GM12874 (cell line): ENCODE data around the gene ADCY5.

ENCODE experiments used
- TF ChIP-seq, protein P1 (sequence below): IDR thresholded peaks from 2 replicates; pipeline ENCODE4 v1.5.1; 2011; ENCODE audit warnings: low read depth, mild to moderate bottlenecking, control low read depth, low read length, moderate library complexity; ENCODE audit not compliant: insufficient read depth

Gene ADCY5

GRCh38 chr3:123289391-123290106, 159.3 kb downstream of the ADCY5 start:
- TF ChIP-seq, protein P1, sequence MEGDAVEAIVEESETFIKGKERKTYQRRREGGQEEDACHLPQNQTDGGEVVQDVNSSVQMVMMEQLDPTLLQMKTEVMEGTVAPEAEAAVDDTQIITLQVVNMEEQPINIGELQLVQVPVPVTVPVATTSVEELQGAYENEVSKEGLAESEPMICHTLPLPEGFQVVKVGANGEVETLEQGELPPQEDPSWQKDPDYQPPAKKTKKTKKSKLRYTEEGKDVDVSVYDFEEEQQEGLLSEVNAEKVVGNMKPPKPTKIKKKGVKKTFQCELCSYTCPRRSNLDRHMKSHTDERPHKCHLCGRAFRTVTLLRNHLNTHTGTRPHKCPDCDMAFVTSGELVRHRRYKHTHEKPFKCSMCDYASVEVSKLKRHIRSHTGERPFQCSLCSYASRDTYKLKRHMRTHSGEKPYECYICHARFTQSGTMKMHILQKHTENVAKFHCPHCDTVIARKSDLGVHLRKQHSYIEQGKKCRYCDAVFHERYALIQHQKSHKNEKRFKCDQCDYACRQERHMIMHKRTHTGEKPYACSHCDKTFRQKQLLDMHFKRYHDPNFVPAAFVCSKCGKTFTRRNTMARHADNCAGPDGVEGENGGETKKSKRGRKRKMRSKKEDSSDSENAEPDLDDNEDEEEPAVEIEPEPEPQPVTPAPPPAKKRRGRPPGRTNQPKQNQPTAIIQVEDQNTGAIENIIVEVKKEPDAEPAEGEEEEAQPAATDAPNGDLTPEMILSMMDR, result no peak

GRCh38 chr3:123287962-123288302, 161.0 kb downstream of the ADCY5 start:
- TF ChIP-seq, protein P1, result no peak

- TF ChIP-seq, protein P1, result no peak
Observed at GRCh38 chr3:123287051-123287961, 161.6 kb downstream of the ADCY5 start.

- TF ChIP-seq, protein P1, result peak; percentile 88
Observed at GRCh38 chr3:123286308-123287023, 162.4 kb downstream of the ADCY5 start.

- TF ChIP-seq, protein P1, result no peak
Observed at GRCh38 chr3:123285931-123286307, 163.0 kb downstream of the ADCY5 start.

DNA sequence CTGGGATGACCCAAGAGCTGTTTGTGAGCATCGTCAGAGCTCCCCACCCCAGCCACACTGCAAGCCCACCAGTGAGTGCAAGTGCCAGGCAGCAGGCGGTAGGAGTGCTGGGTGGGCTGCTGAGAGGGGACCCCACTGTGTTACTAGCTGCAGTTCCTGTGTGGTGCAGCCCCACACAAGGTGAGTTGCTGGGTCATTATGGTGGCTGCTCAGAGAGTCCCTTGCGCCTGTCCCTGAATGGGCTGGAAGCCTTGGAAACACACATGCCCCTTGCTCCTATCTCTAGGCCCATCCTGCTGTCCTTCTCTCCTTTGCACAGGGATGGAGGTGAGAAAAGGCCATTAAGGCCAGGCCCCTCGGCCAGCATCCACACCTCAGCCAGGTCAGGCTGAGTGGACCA, 163.4 kb downstream of the ADCY5 start:
- TF ChIP-seq, protein P1, result no peak

- TF ChIP-seq, protein P1, result no peak
Observed at GRCh38 chr3:123285066-123285465, 163.8 kb downstream of the ADCY5 start.
